Sigmoid colon (tissue), 4 donors: Measurements from ENCODE around the gene WDR90.

Experiments
- POLR2A ChIP-seq, 2 donors: fragments of 450-650 bp; IDR thresholded peaks; one replicate each; pipeline ENCODE4 v1.6.1; 2016; ENCODE audit warnings: antibody characterized with exemption in 2 of 2, mild to moderate bottlenecking in 2 of 2, moderate library complexity in 2 of 2
- POLR2AphosphoS5 ChIP-seq, 4 donors: sonication (generic); formaldehyde crosslinking; IDR thresholded peaks; one replicate each; pipeline ENCODE4 v1.6.1; 2017; ENCODE audit warnings: antibody characterized with exemption in 4 of 4
- TF ChIP-seq, protein P1 (sequence below), 4 experiments: fragments of 450-650 bp in 3 of 4; fragments of 200-600 bp in 1 of 4; IDR thresholded peaks; one replicate each; pipeline ENCODE4 v1.5.1; 2016 to 2019; ENCODE audit warnings: antibody characterized with exemption in 4 of 4, mild to moderate bottlenecking in 3 of 4, moderate library complexity in 2 of 4

DNA sequence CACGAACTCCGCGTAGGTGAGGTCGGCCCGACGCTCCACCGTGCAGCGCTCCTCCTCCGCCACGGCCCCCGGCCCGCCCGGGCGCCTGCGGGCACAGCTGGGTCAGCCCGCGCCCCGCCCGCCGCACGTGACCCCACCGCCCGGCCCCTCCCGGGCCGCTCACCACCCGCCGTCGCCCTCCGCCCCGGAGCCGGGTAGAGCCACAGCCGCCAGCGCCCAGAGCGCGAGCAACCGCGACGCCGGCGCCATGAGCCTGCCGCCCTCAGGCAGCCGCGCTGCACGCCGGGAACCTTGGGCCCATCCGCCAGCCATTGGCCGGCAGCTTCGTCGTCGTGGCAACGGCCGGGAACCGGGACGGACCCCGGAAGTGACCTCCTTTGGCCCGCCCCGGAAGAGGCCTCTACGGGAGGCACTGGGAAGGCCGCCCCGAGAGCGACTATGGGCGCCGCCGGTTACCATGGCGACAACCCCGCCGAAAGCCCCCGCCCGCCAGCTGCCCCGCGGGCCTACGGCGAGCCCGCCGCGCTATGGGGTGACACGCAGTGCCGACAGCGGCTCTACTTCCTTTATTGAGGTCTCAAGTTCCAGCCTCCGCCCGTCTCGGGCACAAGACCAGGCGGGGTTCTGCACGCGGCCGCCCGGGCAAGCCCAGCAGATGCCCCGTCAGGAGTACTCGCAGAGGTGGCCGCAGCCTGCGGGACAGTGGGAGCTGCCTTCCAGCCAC, 35.1 kb downstream of the WDR90 start, which contains the start of gene JMJD8:
- TF ChIP-seq POLR2AphosphoS5 (IDR thresholded peaks at IDR 0.05) (peak; percentile 40 to 87 (median 82)), POLR2A (IDR thresholded peaks at IDR 0.05) (no peak)
- TF ChIP-seq, protein P1, sequence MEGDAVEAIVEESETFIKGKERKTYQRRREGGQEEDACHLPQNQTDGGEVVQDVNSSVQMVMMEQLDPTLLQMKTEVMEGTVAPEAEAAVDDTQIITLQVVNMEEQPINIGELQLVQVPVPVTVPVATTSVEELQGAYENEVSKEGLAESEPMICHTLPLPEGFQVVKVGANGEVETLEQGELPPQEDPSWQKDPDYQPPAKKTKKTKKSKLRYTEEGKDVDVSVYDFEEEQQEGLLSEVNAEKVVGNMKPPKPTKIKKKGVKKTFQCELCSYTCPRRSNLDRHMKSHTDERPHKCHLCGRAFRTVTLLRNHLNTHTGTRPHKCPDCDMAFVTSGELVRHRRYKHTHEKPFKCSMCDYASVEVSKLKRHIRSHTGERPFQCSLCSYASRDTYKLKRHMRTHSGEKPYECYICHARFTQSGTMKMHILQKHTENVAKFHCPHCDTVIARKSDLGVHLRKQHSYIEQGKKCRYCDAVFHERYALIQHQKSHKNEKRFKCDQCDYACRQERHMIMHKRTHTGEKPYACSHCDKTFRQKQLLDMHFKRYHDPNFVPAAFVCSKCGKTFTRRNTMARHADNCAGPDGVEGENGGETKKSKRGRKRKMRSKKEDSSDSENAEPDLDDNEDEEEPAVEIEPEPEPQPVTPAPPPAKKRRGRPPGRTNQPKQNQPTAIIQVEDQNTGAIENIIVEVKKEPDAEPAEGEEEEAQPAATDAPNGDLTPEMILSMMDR (IDR thresholded peaks at IDR 0.05), result no peak
